Measurements from ENCODE around the gene PAX6. TPM values are rescaled to one million over a fixed set of nuclear protein-coding genes. Genes with fewer than 3 reads are reported as not detected.

Gene PAX6
- total and polyA plus RNA-seq, 2 donors from 2014 or later, result not detected

- H3K36me3 ChIP-seq (ENCODE audit: control insufficient read depth in 2 of 3, insufficient read depth in 3 of 3, low read length in 3 of 3), result no peaks in the 10 kb centered on the region
- H3K9ac ChIP-seq (ENCODE audit: low read length in 3 of 3), result no peak overlapping the region
- FAIRE-seq (no peak), DNase-seq (no peak)
- no peaks in the 10 kb centered on the region for H3K4me1 ChIP-seq (ENCODE audit: control insufficient read depth in 2 of 3, insufficient read depth in 2 of 3, low read depth in 1 of 3, low read length in 3 of 3)
- intact Hi-C loops (cut with DNase I), result no loop called here
- H3K27ac ChIP-seq (ENCODE audit: low read depth in 2 of 2, low read length in 2 of 2), result no peak overlapping the region
- H3K9me3 ChIP-seq (ENCODE audit: control insufficient read depth in 2 of 3, insufficient read depth in 1 of 3, low read length in 3 of 3), result no peaks in the 10 kb centered on the region
- TF ChIP-seq, protein P1, sequence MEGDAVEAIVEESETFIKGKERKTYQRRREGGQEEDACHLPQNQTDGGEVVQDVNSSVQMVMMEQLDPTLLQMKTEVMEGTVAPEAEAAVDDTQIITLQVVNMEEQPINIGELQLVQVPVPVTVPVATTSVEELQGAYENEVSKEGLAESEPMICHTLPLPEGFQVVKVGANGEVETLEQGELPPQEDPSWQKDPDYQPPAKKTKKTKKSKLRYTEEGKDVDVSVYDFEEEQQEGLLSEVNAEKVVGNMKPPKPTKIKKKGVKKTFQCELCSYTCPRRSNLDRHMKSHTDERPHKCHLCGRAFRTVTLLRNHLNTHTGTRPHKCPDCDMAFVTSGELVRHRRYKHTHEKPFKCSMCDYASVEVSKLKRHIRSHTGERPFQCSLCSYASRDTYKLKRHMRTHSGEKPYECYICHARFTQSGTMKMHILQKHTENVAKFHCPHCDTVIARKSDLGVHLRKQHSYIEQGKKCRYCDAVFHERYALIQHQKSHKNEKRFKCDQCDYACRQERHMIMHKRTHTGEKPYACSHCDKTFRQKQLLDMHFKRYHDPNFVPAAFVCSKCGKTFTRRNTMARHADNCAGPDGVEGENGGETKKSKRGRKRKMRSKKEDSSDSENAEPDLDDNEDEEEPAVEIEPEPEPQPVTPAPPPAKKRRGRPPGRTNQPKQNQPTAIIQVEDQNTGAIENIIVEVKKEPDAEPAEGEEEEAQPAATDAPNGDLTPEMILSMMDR (IDR thresholded peaks at IDR 0.05; ENCODE audit: borderline replicate concordance, extremely low read depth, insufficient read depth), result no peak
- H3K27me3 ChIP-seq (ENCODE audit: control insufficient read depth, insufficient read depth, low read length), result no peaks in the 10 kb centered on the region
- H3K4me3 ChIP-seq (ENCODE audit: low read length in 3 of 3), result no peak overlapping the region
Observed at GRCh38 chr11:31786996-31787685, 24.0 kb downstream of the PAX6 start.

DNA sequence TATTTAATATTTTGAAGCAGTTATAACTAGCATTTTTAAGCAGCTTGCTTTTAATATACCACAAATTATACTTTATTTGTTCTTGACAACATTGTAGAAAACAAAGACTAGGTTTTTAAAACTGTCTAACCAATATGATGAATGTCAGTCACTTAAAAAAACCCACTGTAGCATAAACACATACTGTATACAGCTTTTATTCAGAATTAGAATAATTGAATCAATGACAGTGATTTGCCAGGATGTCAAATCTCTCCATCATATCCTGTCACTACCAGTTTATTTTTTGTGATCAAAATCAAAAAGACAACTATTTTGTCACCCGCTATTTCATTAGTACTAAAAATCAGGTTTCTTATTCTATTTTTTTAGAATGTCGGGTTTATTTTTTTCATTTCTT lies 26.5 kb downstream of the PAX6 start:
- no peaks in the 10 kb centered on the region for H3K4me1 ChIP-seq (ENCODE audit: control insufficient read depth in 2 of 3, insufficient read depth in 2 of 3, low read depth in 1 of 3, low read length in 3 of 3)
- TF ChIP-seq, protein P1 (IDR thresholded peaks at IDR 0.05; ENCODE audit: borderline replicate concordance, extremely low read depth, insufficient read depth), result no peak
- no peaks in the 10 kb centered on the region for H3K27me3 ChIP-seq (ENCODE audit: control insufficient read depth, insufficient read depth, low read length)
- H3K9me3 ChIP-seq (ENCODE audit: control insufficient read depth in 2 of 3, insufficient read depth in 1 of 3, low read length in 3 of 3), result no peaks in the 10 kb centered on the region
- H3K4me3 ChIP-seq (ENCODE audit: low read length in 3 of 3), result no peak overlapping the region
- DNase-seq, result no peak
- H3K9ac ChIP-seq (ENCODE audit: low read length in 3 of 3), result no peak overlapping the region
- no peak for FAIRE-seq
- H3K27ac ChIP-seq (ENCODE audit: low read depth in 2 of 2, low read length in 2 of 2), result no peak overlapping the region
- intact Hi-C loops (cut with DNase I), result no loop called here
- no peaks in the 10 kb centered on the region for H3K36me3 ChIP-seq (ENCODE audit: control insufficient read depth in 2 of 3, insufficient read depth in 3 of 3, low read length in 3 of 3)

GRCh38 chr11:31783252-31783651 lies 27.9 kb downstream of the PAX6 start:
- TF ChIP-seq, protein P1 (IDR thresholded peaks at IDR 0.05; ENCODE audit: borderline replicate concordance, extremely low read depth, insufficient read depth), result no peak

GRCh38 chr11:31782257-31782656 lies 28.9 kb downstream of the PAX6 start:
- Histone ChIP-seq H3K27ac (ENCODE audit: low read depth in 2 of 2, low read length in 2 of 2) (no peak overlapping the region), H3K36me3 (ENCODE audit: control insufficient read depth in 2 of 3, insufficient read depth in 3 of 3, low read length in 3 of 3) (no peaks in the 10 kb centered on the region), H3K4me1 (ENCODE audit: control insufficient read depth in 2 of 3, insufficient read depth in 2 of 3, low read depth in 1 of 3, low read length in 3 of 3) (no peaks in the 10 kb centered on the region), H3K9me3 (ENCODE audit: control insufficient read depth in 2 of 3, insufficient read depth in 1 of 3, low read length in 3 of 3) (no peaks in the 10 kb centered on the region), H3K9ac (ENCODE audit: low read length in 3 of 3) (no peak overlapping the region), H3K4me3 (ENCODE audit: low read length in 3 of 3) (no peak overlapping the region), H3K27me3 (ENCODE audit: control insufficient read depth, insufficient read depth, low read length) (no peaks in the 10 kb centered on the region)
- intact Hi-C loops (cut with DNase I), result no loop called here
- FAIRE-seq (no peak), DNase-seq (no peak)
- TF ChIP-seq, protein P1 (IDR thresholded peaks at IDR 0.05; ENCODE audit: borderline replicate concordance, extremely low read depth, insufficient read depth), result no peak

More at GRCh38 chr11:31783252-31783651, 27.9 kb downstream of the PAX6 start:
- Histone ChIP-seq H3K9me3 (ENCODE audit: control insufficient read depth in 2 of 3, insufficient read depth in 1 of 3, low read length in 3 of 3) (no peaks in the 10 kb centered on the region), H3K9ac (ENCODE audit: low read length in 3 of 3) (no peak overlapping the region), H3K4me1 (ENCODE audit: control insufficient read depth in 2 of 3, insufficient read depth in 2 of 3, low read depth in 1 of 3, low read length in 3 of 3) (no peaks in the 10 kb centered on the region), H3K27ac (ENCODE audit: low read depth in 2 of 2, low read length in 2 of 2) (no peak overlapping the region), H3K36me3 (ENCODE audit: control insufficient read depth in 2 of 3, insufficient read depth in 3 of 3, low read length in 3 of 3) (no peaks in the 10 kb centered on the region), H3K27me3 (ENCODE audit: control insufficient read depth, insufficient read depth, low read length) (no peaks in the 10 kb centered on the region), H3K4me3 (ENCODE audit: low read length in 3 of 3) (no peak overlapping the region)
- FAIRE-seq, result no peak
- DNase-seq, result no peak
- intact Hi-C loops (cut with DNase I), result no loop called here
